Astrocyte (in vitro differentiated cells and primary cell): ENCODE data around the gene BRIX1. TPM values are rescaled to one million over a fixed set of nuclear protein-coding genes. Genes with fewer than 3 reads are reported as not detected.

Source experiments
- DNase-seq: peaks from one replicate; pipeline ENCODE4 v3.0.0-alpha.2; 2010; ENCODE audit warnings: low read depth
- FAIRE-seq: peaks from 2 replicates; lab custom pipeline; 2011; peaks lifted over from hg19 to GRCh38; lab: Jason Lieb, UNC
- H2AFZ ChIP-seq: 2 replicates; pipeline ENCODE4 v1.6.0; 2012; ENCODE audit warnings: low read depth, low read length, inconsistent platforms
- H3K27ac ChIP-seq: 2 replicates; pipeline ENCODE4 v1.5.1; 2011; ENCODE audit warnings: low read depth, low read length, inconsistent platforms
- H3K27me3 ChIP-seq: 2 replicates; pipeline ENCODE4 v1.6.0; 2011; ENCODE audit warnings: low read length, inconsistent platforms; ENCODE audit not compliant: insufficient read depth
- H3K36me3 ChIP-seq: 2 replicates; pipeline ENCODE4 v1.5.1; 2011; ENCODE audit warnings: low read length, inconsistent platforms; ENCODE audit not compliant: insufficient read depth
- H3K4me1 ChIP-seq: 2 replicates; pipeline ENCODE4 v1.5.1; 2011; ENCODE audit warnings: low read length, inconsistent platforms; ENCODE audit not compliant: insufficient read depth
- H3K4me2 ChIP-seq: 2 replicates; pipeline ENCODE4 v1.6.0; 2012; ENCODE audit warnings: low read length, inconsistent platforms
- H3K4me3 ChIP-seq: 2 replicates; pipeline ENCODE4 v1.5.1; 2011; ENCODE audit warnings: low read depth, mild to moderate bottlenecking, low read length, inconsistent platforms; ENCODE audit not compliant: insufficient read depth
- H3K79me2 ChIP-seq: 2 replicates; pipeline ENCODE4 v1.6.0; 2012; ENCODE audit warnings: mild to moderate bottlenecking, low read length, inconsistent platforms; ENCODE audit not compliant: insufficient read depth
- H3K9ac ChIP-seq: 2 replicates; pipeline ENCODE4 v1.6.0; 2012; ENCODE audit warnings: mild to moderate bottlenecking, low read length, inconsistent platforms
- H3K9me3 ChIP-seq: 2 replicates; pipeline ENCODE4 v1.5.1; 2012; ENCODE audit warnings: low read depth, mild to moderate bottlenecking, low read length, inconsistent platforms; ENCODE audit not compliant: insufficient read depth
- H4K20me1 ChIP-seq: 2 replicates; pipeline ENCODE4 v1.6.0; 2012; ENCODE audit warnings: low read length, inconsistent platforms; ENCODE audit not compliant: insufficient read depth
- H3K27ac Mint-ChIP-seq: one replicate; pipeline ENCODE4 v1.8.0; 2021; ENCODE audit warnings: mild to moderate bottlenecking, mixed read lengths; ENCODE audit not compliant: unreplicated experiment
- H3K27me3 Mint-ChIP-seq: one replicate; pipeline ENCODE4 v1.8.0; 2021; ENCODE audit warnings: low read depth, mixed read lengths; ENCODE audit not compliant: unreplicated experiment
- H3K36me3 Mint-ChIP-seq: one replicate; pipeline ENCODE4 v1.8.0; 2021; ENCODE audit warnings: low read depth, mixed read lengths; ENCODE audit not compliant: unreplicated experiment
- H3K4me1 Mint-ChIP-seq: one replicate; pipeline ENCODE4 v1.8.0; 2021; ENCODE audit warnings: low read depth, mixed read lengths; ENCODE audit not compliant: unreplicated experiment
- H3K4me3 Mint-ChIP-seq: one replicate; pipeline ENCODE4 v1.8.0; 2021; ENCODE audit warnings: mild to moderate bottlenecking, moderate library complexity, mixed read lengths; ENCODE audit not compliant: unreplicated experiment
- H3K9me3 Mint-ChIP-seq: one replicate; pipeline ENCODE4 v1.8.0; 2021; ENCODE audit warnings: mild to moderate bottlenecking, mixed read lengths; ENCODE audit not compliant: unreplicated experiment
- CTCF ChIP-seq: IDR thresholded peaks from 2 replicates; pipeline ENCODE4 v1.5.1; 2011; ENCODE audit warnings: low read depth, mild to moderate bottlenecking, inconsistent platforms, low read length, moderate library complexity; ENCODE audit not compliant: insufficient read depth
- EZH2 ChIP-seq: IDR thresholded peaks from 2 replicates; pipeline ENCODE4 v1.6.1; 2012; ENCODE audit warnings: mild to moderate bottlenecking, low read length, inconsistent platforms; ENCODE audit not compliant: insufficient read depth
- total RNA-seq: library from RNA; stranded (reverse); gene quantifications from 2 replicates; pipeline ENCODE4 v1.2.1, GENCODE V29; 2021

The BRIX1 gene
- total RNA-seq, 1 donor from 2014 or later, result 28.6 TPM

DNA sequence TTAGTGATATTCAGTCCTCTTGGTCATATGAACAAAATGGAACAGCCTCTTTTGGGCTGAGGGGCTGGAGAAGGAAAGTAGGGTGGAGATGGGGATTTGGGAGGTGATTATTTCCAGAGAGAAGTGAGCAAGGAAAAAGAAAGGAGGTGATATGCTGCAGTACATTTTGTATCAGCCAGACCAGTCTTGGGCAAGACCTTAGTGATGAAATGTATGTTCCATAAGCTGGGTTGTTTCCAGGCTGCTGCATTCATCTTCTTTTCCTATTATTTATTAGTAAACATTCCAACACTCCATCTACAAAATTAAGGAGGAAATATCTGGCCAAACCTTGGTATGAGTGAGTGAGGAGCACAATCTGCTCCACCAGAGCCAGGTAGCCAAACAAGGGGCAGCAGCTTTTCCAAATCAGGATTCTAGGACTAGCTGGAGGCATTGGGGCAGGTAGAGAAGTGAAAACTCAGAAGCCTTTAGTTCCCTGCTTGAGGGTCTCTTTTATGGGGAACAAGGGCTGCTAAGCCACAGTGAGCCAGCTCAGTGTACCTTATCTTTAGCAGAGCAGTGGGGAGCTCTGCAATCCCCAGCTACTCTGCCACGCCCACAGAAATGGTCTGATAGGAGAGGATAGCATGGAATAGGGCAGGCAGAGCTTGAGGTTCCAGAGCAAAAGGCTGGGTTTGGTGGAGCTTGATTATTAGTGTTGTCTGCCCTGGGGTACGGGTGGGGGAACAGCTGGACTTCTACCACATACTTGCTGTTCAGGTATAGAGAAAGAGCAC, 19.7 kb upstream of the BRIX1 start:
- Histone ChIP-seq H3K9me3 (no peaks in the 10 kb centered on the region), H3K27ac (no peak overlapping the region), H3K9ac (no peak overlapping the region), H3K79me2 (no peaks in the 10 kb centered on the region), H2AFZ (no peak overlapping the region), H3K4me3 (no peak overlapping the region), H3K4me2 (no peak overlapping the region), H4K20me1 (no peaks in the 10 kb centered on the region), H3K4me1 (no peaks in the 10 kb centered on the region), H3K27me3 (no peaks in the 10 kb centered on the region), H3K36me3 (no peaks in the 10 kb centered on the region)
- no peaks in the 10 kb centered on the region for H3K27me3 Mint-ChIP-seq
- no peak overlapping the region for H3K4me3 Mint-ChIP-seq
- DNase-seq, result no peak
- no peak for TF ChIP-seq CTCF
- TF ChIP-seq EZH2, result no peak
- no peaks in the 10 kb centered on the region for H3K9me3 Mint-ChIP-seq
- H3K27ac Mint-ChIP-seq, result no peak overlapping the region
- no peaks in the 10 kb centered on the region for H3K36me3 Mint-ChIP-seq
- H3K4me1 Mint-ChIP-seq, result peaks cover 3% of the 10 kb centered on the region
- FAIRE-seq, result no peak

GRCh38 chr5:34897646-34898045, 17.9 kb upstream of the BRIX1 start:
- no peak for TF ChIP-seq CTCF
- no peak for TF ChIP-seq EZH2
- no peaks in the 10 kb centered on the region for H3K27me3 ChIP-seq
- Mint-ChIP-seq H3K36me3 (no peaks in the 10 kb centered on the region), H3K4me1 (no peaks in the 10 kb centered on the region), H3K9me3 (no peaks in the 10 kb centered on the region), H3K27ac (no peak overlapping the region), H3K4me3 (no peak overlapping the region), H3K27me3 (no peaks in the 10 kb centered on the region)
- H3K9me3 ChIP-seq, result no peaks in the 10 kb centered on the region
- H2AFZ ChIP-seq, result no peak overlapping the region
- no peaks in the 10 kb centered on the region for H4K20me1 ChIP-seq
- H3K4me1 ChIP-seq, result no peaks in the 10 kb centered on the region
- FAIRE-seq, result no peak
- H3K27ac ChIP-seq, result no peak overlapping the region
- no peak overlapping the region for H3K4me2 ChIP-seq
- no peak overlapping the region for H3K4me3 ChIP-seq
- no peaks in the 10 kb centered on the region for H3K36me3 ChIP-seq
- no peak for DNase-seq
- H3K9ac ChIP-seq, result no peak overlapping the region
- H3K79me2 ChIP-seq, result no peaks in the 10 kb centered on the region

DNA sequence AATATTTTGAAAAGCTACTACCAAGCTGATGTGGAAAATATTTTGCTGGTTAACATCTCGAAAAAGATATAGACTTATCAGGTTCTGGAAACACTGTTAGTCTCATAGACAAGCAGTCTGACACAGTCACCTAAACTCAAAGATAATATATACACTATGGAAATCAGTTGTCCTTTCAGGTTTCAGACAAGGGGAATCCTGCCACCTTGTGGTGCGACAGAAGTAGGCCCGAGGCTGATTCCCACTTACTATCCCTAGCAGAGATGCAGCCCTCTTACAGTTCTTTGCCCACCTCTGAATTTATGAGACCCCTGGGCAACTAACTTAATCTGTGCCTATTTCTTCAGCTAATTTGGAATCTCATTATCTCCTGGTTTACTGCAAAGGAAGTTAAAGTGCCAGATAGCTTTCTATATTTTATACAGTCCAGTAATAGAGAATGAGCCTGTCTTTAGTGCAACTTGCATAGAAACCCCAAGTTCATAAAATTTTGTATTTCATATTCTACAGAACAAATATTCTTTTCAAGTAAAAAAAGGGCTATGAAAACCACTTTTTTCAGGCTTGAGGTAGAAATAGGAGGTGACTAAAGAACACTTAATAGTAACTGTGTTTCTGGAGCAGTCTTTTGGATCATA, 17.1 kb upstream of the BRIX1 start:
- no peak for FAIRE-seq
- H3K4me1 Mint-ChIP-seq, result no peaks in the 10 kb centered on the region
- H3K27me3 Mint-ChIP-seq, result no peaks in the 10 kb centered on the region
- no peak overlapping the region for H3K4me3 Mint-ChIP-seq
- no peaks in the 10 kb centered on the region for H4K20me1 ChIP-seq
- H3K9me3 ChIP-seq, result no peaks in the 10 kb centered on the region
- H3K4me2 ChIP-seq, result no peak overlapping the region
- H3K36me3 Mint-ChIP-seq, result no peaks in the 10 kb centered on the region
- peak; percentile 52 for DNase-seq
- H3K4me1 ChIP-seq, result no peaks in the 10 kb centered on the region
- H3K27ac ChIP-seq, result no peak overlapping the region
- no peaks in the 10 kb centered on the region for H3K27me3 ChIP-seq
- no peak overlapping the region for H2AFZ ChIP-seq
- peak; percentile 88 for TF ChIP-seq CTCF
- TF ChIP-seq EZH2, result no peak
- H3K9me3 Mint-ChIP-seq, result no peaks in the 10 kb centered on the region
- H3K4me3 ChIP-seq, result no peak overlapping the region
- no peaks in the 10 kb centered on the region for H3K36me3 ChIP-seq
- H3K9ac ChIP-seq, result no peak overlapping the region
- H3K79me2 ChIP-seq, result no peaks in the 10 kb centered on the region
- H3K27ac Mint-ChIP-seq, result no peak overlapping the region
